Parathyroid adenoma (tissue), 2 donors: ENCODE data around the gene GXYLT2.

Experiments
- H2AFZ ChIP-seq: fragments of 300-600 bp; sonication (generic); one replicate; pipeline ENCODE4 v1.7.0; 2017; ENCODE audit warnings: antibody characterized with exemption, mild to moderate bottlenecking
- H3K27ac ChIP-seq: fragments of 300-600 bp; sonication (generic); one replicate; pipeline ENCODE4 v1.7.0; 2017
- H3K27me3 ChIP-seq: fragments of 300-600 bp; sonication (generic); one replicate; pipeline ENCODE4 v1.7.0; 2017; ENCODE audit warnings: low read length; ENCODE audit not compliant: control insufficient read depth, insufficient read depth
- H3K36me3 ChIP-seq: fragments of 300-600 bp; sonication (generic); one replicate; pipeline ENCODE4 v1.7.0; 2017; ENCODE audit warnings: low read length; ENCODE audit not compliant: control insufficient read depth, insufficient read depth
- H3K4me1 ChIP-seq: fragments of 300-600 bp; sonication (generic); one replicate; pipeline ENCODE4 v1.7.0; 2017; ENCODE audit warnings: control low read depth
- H3K4me2 ChIP-seq: fragments of 300-600 bp; sonication (generic); one replicate; pipeline ENCODE4 v1.7.0; 2017; ENCODE audit warnings: low read length
- H3K4me3 ChIP-seq: fragments of 300-600 bp; sonication (generic); one replicate; pipeline ENCODE4 v1.7.0; 2017; ENCODE audit warnings: low read depth, low read length
- H3K79me2 ChIP-seq: fragments of 300-600 bp; sonication (generic); one replicate; pipeline ENCODE4 v1.7.0; 2017; ENCODE audit warnings: control low read depth
- H3K9ac ChIP-seq: fragments of 300-600 bp; sonication (generic); one replicate; pipeline ENCODE4 v1.7.0; 2017; ENCODE audit warnings: mild to moderate bottlenecking
- H3K9me3 ChIP-seq: fragments of 300-600 bp; sonication (generic); one replicate; pipeline ENCODE4 v1.7.0; 2017; ENCODE audit warnings: low read length; ENCODE audit not compliant: control insufficient read depth
- TF ChIP-seq, protein P1 (sequence below): fragments of 300-600 bp; sonication (generic); IDR thresholded peaks from one replicate; pipeline ENCODE4 v1.7.0; 2017; ENCODE audit warnings: antibody characterized with exemption, mild to moderate bottlenecking
- donor health status: primary hyperparathyroidism.

GXYLT2 gene

GRCh38 chr3:72982609-72983366 is 94.9 kb downstream of the GXYLT2 start:
- Histone ChIP-seq H3K9me3 (no peaks in the 10 kb centered on the region), H3K4me3 (no peak overlapping the region), H3K27me3 (no peaks in the 10 kb centered on the region), H3K9ac (no peak overlapping the region), H3K27ac (no peak overlapping the region), H3K4me2 (no peak overlapping the region), H2AFZ (no peak overlapping the region), H3K79me2 (no peaks in the 10 kb centered on the region), H3K36me3 (no peaks in the 10 kb centered on the region), H3K4me1 (no peaks in the 10 kb centered on the region)
- TF ChIP-seq, protein P1, sequence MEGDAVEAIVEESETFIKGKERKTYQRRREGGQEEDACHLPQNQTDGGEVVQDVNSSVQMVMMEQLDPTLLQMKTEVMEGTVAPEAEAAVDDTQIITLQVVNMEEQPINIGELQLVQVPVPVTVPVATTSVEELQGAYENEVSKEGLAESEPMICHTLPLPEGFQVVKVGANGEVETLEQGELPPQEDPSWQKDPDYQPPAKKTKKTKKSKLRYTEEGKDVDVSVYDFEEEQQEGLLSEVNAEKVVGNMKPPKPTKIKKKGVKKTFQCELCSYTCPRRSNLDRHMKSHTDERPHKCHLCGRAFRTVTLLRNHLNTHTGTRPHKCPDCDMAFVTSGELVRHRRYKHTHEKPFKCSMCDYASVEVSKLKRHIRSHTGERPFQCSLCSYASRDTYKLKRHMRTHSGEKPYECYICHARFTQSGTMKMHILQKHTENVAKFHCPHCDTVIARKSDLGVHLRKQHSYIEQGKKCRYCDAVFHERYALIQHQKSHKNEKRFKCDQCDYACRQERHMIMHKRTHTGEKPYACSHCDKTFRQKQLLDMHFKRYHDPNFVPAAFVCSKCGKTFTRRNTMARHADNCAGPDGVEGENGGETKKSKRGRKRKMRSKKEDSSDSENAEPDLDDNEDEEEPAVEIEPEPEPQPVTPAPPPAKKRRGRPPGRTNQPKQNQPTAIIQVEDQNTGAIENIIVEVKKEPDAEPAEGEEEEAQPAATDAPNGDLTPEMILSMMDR, result no peak

DNA sequence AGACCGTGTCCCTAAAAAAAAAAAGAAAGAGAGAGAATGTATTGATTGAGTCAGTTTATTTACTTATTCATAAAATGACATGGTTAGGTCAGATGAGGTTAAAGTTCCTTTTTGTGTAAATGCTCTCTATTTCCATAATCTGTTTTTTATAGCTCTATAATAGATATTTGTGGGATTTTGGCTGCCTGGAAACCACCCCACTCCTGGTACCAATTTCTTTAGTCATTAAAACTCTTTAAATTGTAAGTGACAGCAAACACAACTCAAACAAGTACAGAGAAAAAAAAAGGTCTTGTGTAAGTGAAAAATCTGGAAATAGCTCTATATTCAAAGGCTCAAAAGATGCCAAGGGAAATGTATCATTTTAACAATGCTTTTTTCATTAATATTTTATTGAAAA is 97.7 kb downstream of the GXYLT2 start:
- Histone ChIP-seq H2AFZ (no peak overlapping the region), H3K36me3 (no peaks in the 10 kb centered on the region), H3K4me1 (no peaks in the 10 kb centered on the region), H3K27ac (no peak overlapping the region), H3K9me3 (no peaks in the 10 kb centered on the region), H3K27me3 (no peaks in the 10 kb centered on the region), H3K4me2 (no peak overlapping the region), H3K4me3 (no peak overlapping the region), H3K9ac (no peak overlapping the region), H3K79me2 (no peaks in the 10 kb centered on the region)
- TF ChIP-seq, protein P1, result no peak

DNA sequence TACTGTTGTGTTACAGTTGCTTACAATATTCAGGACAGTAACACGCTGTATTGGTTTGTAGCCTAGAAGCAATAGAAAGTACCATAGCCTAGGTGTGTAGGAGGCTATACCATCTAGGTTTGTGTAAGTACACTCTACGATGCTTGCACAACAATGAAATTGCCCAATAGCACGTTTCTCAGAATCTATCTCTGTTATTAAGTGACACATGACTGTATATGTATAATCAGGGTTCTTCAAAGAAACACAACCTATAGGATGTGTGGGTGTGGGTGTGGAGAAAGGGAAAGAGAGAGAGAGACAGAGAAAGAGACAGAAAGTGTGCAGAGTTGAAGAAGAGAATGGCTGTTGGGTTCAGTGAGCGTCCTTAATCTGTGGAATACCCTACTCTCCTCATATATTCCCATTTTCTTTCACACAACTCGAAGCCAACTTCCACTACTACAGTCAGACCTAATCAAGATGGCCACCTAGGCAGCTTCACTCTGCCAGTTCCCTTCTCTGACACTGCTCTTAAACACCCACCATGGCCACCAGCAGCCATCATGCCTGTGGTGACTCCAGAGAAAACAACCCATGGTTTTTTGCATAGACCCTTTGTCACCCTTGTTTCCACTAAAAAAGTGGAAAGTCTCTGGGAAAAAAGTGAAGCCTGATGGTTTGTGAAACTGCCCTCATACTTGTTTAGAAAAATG is 103.0 kb downstream of the GXYLT2 start:
- H3K36me3 ChIP-seq, result no peaks in the 10 kb centered on the region
- H3K4me2 ChIP-seq, result no peak overlapping the region
- no peaks in the 10 kb centered on the region for H3K79me2 ChIP-seq
- no peak overlapping the region for H3K4me3 ChIP-seq
- H3K27me3 ChIP-seq, result no peaks in the 10 kb centered on the region
- H3K9me3 ChIP-seq, result no peaks in the 10 kb centered on the region
- H2AFZ ChIP-seq, result no peak overlapping the region
- TF ChIP-seq, protein P1, result no peak
- no peak overlapping the region for H3K27ac ChIP-seq
- H3K9ac ChIP-seq, result no peak overlapping the region
- H3K4me1 ChIP-seq, result no peaks in the 10 kb centered on the region

DNA sequence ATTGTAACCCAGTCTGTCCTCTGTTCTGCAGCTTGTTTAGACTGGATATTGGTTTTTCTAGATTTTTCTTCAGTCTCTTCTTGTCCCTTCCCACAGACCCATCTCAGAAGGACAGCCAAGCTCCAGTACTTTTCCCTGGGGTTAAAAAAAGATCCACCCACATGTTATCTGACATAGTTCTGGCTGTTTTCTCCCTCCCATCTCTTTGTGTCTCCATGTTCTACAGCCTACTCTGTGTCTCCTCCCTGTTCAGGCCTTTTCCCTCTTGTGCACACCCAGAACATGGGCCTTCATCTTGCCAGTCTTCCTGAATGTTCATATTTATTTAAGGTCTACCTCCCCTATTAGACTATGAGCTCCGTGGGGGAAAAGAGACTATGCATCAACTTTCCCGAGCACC is 103.7 kb downstream of the GXYLT2 start:
- H3K4me2 ChIP-seq, result no peak overlapping the region
- no peak overlapping the region for H3K27ac ChIP-seq

More for the DNA sequence above, 103.7 kb downstream of the GXYLT2 start:
- Histone ChIP-seq H3K4me1 (no peaks in the 10 kb centered on the region), H3K27me3 (no peaks in the 10 kb centered on the region), H3K9ac (no peak overlapping the region), H3K4me3 (no peak overlapping the region), H3K9me3 (no peaks in the 10 kb centered on the region), H2AFZ (no peak overlapping the region), H3K79me2 (no peaks in the 10 kb centered on the region), H3K36me3 (no peaks in the 10 kb centered on the region)
- TF ChIP-seq, protein P1, result no peak
